Osteoblast (primary cell): ENCODE results near the gene MSANTD3. TPM values are rescaled to one million over a fixed set of nuclear protein-coding genes. Genes with fewer than 3 reads are reported as not detected.

ENCODE experiments used
- DNase-seq: peaks from one replicate; pipeline ENCODE4 v3.0.0; 2011; ENCODE audit warnings: low spot score, mixed read lengths; ENCODE audit not compliant: insufficient read length; ENCODE audit errors: missing footprints
- H2AFZ ChIP-seq: 2 replicates; pipeline ENCODE4 v1.6.0; 2011; ENCODE audit warnings: mild to moderate bottlenecking, low read length
- H3K27ac ChIP-seq: 2 replicates; pipeline ENCODE4 v1.5.1; 2011; ENCODE audit warnings: mild to moderate bottlenecking, low read depth, low read length, moderate library complexity
- H3K27me3 ChIP-seq: 2 replicates; pipeline ENCODE4 v1.6.0; 2012; ENCODE audit warnings: mild to moderate bottlenecking, control low read depth, inconsistent platforms, low read length, moderate library complexity; ENCODE audit not compliant: insufficient read depth
- H3K36me3 ChIP-seq: 2 replicates; pipeline ENCODE4 v1.5.1; 2011; ENCODE audit warnings: mild to moderate bottlenecking, low read length, control low read depth, moderate library complexity; ENCODE audit not compliant: insufficient read depth
- H3K4me1 ChIP-seq: 2 replicates; pipeline ENCODE4 v1.5.1; 2011; ENCODE audit warnings: mild to moderate bottlenecking, low read length, control low read depth, moderate library complexity; ENCODE audit not compliant: insufficient read depth
- H3K4me2 ChIP-seq: 2 replicates; pipeline ENCODE4 v1.6.0; 2011; ENCODE audit warnings: mild to moderate bottlenecking, low read length; ENCODE audit not compliant: insufficient read depth
- H3K4me3 ChIP-seq: fragments of 200-600 bp; sonication (generic); 3 replicates; pipeline ENCODE4 v1.5.1; 2012; ENCODE audit warnings: mild to moderate bottlenecking, low read length, inconsistent platforms; ENCODE audit not compliant: insufficient read depth
- H3K79me2 ChIP-seq: 2 replicates; pipeline ENCODE4 v1.6.0; 2012; ENCODE audit warnings: mild to moderate bottlenecking, low read length, control low read depth, inconsistent platforms; ENCODE audit not compliant: insufficient read depth
- H3K9me3 ChIP-seq: 2 replicates; pipeline ENCODE4 v1.5.1; 2011; ENCODE audit warnings: low read depth, low read length, control low read depth
- H4K20me1 ChIP-seq: 2 replicates; pipeline ENCODE4 v1.6.0; 2012; ENCODE audit warnings: mild to moderate bottlenecking, low read length, control low read depth; ENCODE audit not compliant: insufficient read depth
- CTCF ChIP-seq: IDR thresholded peaks from 2 replicates; pipeline ENCODE4 v1.5.1; 2011; ENCODE audit warnings: mild to moderate bottlenecking, low read depth, low read length, moderate library complexity; ENCODE audit errors: extremely low read depth
- total RNA-seq: library from RNA; depleted of rRNA; stranded (reverse); fragments of >200 nt; gene quantifications from 2 replicates; pipeline ENCODE4 v1.2.3, GENCODE V29; 2012

The MSANTD3 gene
- total RNA-seq, 1 donor: 67.3 TPM

- H3K4me1 ChIP-seq: peaks cover 4% of the 10 kb centered on the region
- no peak overlapping the region for H2AFZ ChIP-seq
- H3K4me2 ChIP-seq: no peak overlapping the region
- H3K79me2 ChIP-seq: no peaks in the 10 kb centered on the region
- H3K4me3 ChIP-seq: no peak overlapping the region
- peaks cover 3% of the 10 kb centered on the region for H3K27me3 ChIP-seq
- TF ChIP-seq CTCF: no peak
- no peaks in the 10 kb centered on the region for H3K9me3 ChIP-seq
- no peak overlapping the region for H3K27ac ChIP-seq
- no peak for DNase-seq
- H3K36me3 ChIP-seq: no peaks in the 10 kb centered on the region
- H4K20me1 ChIP-seq: no peaks in the 10 kb centered on the region
Observed at GRCh38 chr9:100406962-100407361, 20.0 kb upstream of the MSANTD3 start.

DNA sequence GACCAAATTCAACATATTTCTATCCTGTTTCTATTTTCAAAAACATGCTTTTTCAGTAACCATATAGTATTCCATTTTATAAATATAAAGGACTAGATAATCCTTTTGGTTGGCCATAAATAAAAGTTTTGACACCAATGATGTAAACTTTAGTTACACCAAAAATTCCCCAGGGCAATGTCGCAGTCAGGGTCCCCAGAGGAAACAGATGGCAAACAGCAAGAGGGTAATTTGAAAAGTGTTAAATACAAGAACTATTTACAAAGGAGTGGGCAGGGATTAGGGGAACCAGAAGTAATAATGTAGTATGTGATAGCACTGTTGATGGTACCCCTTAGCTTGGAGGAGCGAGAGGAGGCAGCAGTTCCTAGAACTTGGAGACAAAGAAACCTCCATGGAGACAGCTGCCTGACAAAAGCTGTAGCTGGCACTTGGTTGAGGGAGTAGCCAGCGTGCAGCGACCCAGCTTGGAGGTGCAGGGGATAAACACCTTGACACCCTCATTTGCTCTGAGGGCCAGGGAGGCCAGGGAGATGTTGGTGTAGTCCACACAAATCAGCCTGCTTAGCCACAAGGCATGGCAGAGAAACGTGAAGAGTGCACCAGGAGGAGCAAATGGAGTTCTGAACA is 18.3 kb upstream of the MSANTD3 start:
- Histone ChIP-seq H3K36me3 (no peaks in the 10 kb centered on the region), H3K9me3 (no peaks in the 10 kb centered on the region), H3K27me3 (peaks cover 3% of the 10 kb centered on the region), H3K4me1 (peaks cover 4% of the 10 kb centered on the region), H3K79me2 (no peaks in the 10 kb centered on the region), H3K27ac (no peak overlapping the region), H4K20me1 (no peaks in the 10 kb centered on the region), H3K4me3 (no peak overlapping the region), H3K4me2 (no peak overlapping the region), H2AFZ (peak overlapping the region; percentile 1)
- no peak for DNase-seq
- no peak for TF ChIP-seq CTCF

- no peaks in the 10 kb centered on the region for H3K9me3 ChIP-seq
- no peak for TF ChIP-seq CTCF
- H3K79me2 ChIP-seq: no peaks in the 10 kb centered on the region
- no peak overlapping the region for H3K4me3 ChIP-seq
- DNase-seq: no peak
- H3K36me3 ChIP-seq: no peaks in the 10 kb centered on the region
- no peak overlapping the region for H3K4me2 ChIP-seq
- peaks cover 4% of the 10 kb centered on the region for H3K4me1 ChIP-seq
- H3K27ac ChIP-seq: no peak overlapping the region
- H2AFZ ChIP-seq: no peak overlapping the region
- peaks cover 3% of the 10 kb centered on the region for H3K27me3 ChIP-seq
- no peaks in the 10 kb centered on the region for H4K20me1 ChIP-seq
Observed at GRCh38 chr9:100409176-100409556, 17.8 kb upstream of the MSANTD3 start.

DNA sequence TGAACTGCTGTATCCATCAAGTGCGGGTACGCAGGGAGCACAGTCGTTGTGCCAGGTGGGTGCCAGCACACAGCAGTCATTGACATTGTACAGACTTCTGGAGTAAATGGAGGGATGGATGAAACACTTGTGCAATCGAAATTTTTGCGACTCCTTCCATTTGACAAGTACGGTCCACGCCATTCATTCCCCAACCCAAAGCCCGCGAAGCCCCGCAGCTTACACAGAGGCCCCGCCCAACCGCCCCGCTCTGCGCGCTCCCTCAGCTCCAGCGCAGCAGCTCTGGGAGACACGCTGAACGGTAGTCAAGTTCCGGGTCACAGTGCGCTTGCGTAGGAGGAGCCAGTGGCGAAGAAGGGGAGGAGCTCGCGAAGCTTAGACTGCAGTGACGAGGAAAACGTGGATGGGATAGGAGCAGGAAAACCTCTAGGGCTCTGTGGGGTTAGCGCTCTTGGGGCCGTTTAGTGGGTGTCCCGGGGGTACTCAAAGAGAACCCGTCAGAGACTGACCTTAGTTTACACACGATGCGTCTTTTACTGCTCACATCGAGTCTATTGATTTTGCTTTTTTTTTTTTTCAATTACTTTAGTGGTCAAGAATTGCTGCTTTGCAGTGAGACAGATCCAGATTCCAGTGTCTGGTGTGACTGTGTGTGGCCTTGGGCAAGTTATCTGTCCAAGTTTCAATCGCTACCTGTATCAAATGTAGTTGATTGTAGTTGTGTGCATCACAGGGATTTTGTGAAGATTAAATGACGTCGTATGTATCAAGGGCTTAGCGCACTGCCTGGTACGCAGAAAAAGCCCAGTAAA is 15.3 kb upstream of the MSANTD3 start:
- Histone ChIP-seq H3K27ac (peak overlapping the region; percentile 38), H3K9me3 (no peaks in the 10 kb centered on the region)

More for the DNA sequence above, 15.3 kb upstream of the MSANTD3 start:
- H3K36me3 ChIP-seq: no peaks in the 10 kb centered on the region
- H2AFZ ChIP-seq: peak overlapping the region; percentile 98
- H3K27me3 ChIP-seq: peaks cover 5% of the 10 kb centered on the region
- H3K79me2 ChIP-seq: no peaks in the 10 kb centered on the region
- TF ChIP-seq CTCF: no peak
- H3K4me1 ChIP-seq: peaks cover 4% of the 10 kb centered on the region
- H4K20me1 ChIP-seq: no peaks in the 10 kb centered on the region
- peak; percentile 98 for DNase-seq
- peak overlapping the region; percentile 73 for H3K4me3 ChIP-seq
- H3K4me2 ChIP-seq: peak overlapping the region; percentile 97
